D341Med (cell line): ENCODE data around the gene OR5D14.

Source experiments
- DNase-seq: peaks from one replicate; pipeline ENCODE4 v3.0.0; 2012; ENCODE audit warnings: low spot score

Gene OR5D14

DNA sequence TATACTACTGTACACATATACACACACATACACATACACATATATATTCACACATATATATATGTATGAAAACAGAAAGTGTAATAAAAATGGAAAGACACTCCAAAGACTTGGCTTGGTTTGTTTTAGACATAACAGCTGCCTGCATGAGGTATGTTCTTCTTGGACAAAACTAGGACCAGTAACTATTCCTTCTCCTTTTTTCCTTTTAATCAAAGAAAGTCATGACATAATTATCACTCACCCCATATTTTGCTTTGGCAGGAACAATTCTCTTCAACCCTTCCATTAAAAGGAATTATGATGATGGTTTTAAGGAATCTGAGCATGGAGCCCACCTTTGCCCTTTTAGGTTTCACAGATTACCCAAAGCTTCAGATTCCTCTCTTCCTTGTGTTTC is at the start of gene OR5D14:
Gene OR5D14, plus strand, starts transcription at position 301 of the 400 bp plus-strand sequence. Its CDS starts 0 bp downstream, at position 301.
- DNase-seq: no peak

DNA sequence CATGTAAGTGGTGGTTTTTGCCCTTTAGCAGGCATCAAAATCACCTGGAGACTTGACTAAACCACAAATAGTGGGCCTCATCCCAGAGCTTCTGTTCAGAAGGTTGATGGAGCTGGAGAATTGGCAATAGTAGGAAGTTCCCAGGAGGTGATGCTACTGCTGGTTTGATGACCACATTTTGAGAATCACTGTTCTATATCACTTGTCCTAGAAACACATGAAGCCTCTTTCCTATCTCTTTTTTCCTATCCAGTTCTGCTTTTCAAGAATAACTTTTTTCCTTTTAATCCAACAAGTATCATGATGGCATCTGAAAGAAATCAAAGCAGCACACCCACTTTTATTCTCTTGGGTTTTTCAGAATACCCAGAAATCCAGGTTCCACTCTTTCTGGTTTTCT is 22.2 kb upstream of the OR5D14 start, which contains the start of gene OR5D13:
Gene OR5D13, plus strand, starts transcription at position 301 of the 400 bp plus-strand sequence. Its CDS starts 0 bp downstream, at position 301.
- no peak for DNase-seq

DNA sequence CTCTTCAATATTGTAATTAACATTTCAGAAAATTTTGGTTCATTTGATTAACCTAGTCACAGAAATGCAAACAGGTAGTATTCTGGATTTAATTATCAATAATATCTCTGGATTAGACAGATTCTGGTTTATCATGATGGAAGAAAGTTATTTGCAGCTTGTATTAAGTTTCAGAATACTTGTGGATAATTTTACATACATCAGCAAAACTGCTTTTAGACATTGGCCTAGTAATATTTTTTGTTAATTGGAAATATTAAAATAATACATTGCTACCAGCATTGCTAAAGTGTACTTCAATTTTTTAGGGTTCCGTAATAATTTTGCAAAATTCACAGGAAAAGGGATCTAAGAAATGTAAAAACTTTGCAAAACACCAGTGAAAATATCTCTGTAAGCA is 3.8 kb upstream of the OR5D14 start:
- no peak for DNase-seq

DNA sequence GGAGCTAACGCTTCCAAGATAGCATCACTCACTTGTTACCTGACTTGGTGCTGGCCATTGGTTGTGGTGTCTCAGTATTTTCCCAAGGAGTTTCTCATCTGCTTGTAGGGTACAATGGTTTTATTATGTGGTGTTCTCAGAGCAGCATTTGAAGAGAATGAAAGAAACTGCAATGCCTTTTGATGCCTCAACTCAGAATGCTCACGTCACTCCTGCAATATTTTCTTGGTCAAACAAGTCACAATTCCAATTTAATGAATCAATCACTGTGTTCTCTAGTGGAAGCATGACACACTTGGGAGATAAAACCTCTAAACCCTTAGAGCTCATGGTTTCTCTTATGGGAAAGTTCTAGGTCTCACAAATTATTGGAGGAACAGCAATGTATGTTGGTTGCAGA is 2.0 kb upstream of the OR5D14 start:
- DNase-seq: no peak

DNA sequence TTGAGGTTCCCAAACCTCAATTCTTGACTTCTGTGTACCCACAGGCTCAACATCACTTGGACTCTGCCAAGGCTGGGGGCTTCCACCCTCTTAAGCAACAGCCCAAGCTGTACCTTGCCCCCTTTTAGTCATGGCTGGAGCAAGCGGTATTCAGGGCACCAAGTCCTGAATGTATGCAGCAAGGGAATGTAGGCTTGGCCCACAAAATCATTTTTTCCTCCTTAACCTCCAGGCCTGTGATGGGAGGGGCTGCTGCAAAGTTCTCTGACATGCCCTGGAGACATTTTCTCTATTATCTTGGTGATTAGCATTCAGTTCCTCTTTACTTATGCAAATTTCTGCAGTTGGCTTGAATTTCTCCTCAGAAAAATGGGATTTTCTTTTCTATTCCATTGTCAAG is 10.9 kb downstream of the OR5D14 start:
- no peak for DNase-seq

DNA sequence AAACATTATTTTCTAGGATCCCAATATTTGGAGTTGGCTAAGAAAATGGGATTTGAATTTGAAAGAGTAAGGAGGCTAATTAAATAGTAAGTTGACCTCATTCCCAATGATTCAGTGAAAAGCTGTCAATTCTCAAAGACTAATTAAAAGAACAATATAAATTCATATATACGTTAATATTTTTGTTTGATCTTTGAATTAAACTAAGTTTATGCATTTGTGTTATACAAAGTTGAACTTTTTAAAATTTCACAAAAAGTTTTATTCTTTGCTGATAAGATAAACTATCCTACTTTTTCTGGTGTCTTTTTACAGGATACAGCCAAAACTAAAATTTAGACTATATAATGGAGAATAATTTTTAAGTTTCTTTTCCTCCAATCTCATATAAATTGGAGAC is 15.7 kb downstream of the OR5D14 start, which contains the start of gene OR5L1:
Gene OR5L1, plus strand, starts transcription at position 301 of the 400 bp plus-strand sequence. CDS start 100 bp downstream, outside the sequence.
- DNase-seq: no peak

DNA sequence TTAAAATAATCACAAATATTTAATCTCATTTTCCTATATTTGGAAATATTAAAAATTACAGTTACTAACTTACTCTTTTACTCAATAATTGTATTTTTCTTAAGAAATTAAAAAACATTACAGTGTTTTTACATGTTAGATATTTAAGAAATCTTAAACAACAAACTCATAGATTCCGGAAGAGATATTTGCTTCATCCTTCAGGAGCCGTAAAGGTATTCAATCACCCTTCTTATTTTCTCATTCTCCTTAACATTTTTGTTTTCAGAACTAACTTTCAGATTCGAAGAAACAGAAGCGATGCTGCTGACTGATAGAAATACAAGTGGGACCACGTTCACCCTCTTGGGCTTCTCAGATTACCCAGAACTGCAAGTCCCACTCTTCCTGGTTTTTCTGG is 24.0 kb downstream of the OR5D14 start, which contains the start of gene OR5D18:
Gene OR5D18, plus strand, starts transcription at position 301 of the 400 bp plus-strand sequence. Its CDS starts 0 bp downstream, at position 301.
- no peak for DNase-seq

DNA sequence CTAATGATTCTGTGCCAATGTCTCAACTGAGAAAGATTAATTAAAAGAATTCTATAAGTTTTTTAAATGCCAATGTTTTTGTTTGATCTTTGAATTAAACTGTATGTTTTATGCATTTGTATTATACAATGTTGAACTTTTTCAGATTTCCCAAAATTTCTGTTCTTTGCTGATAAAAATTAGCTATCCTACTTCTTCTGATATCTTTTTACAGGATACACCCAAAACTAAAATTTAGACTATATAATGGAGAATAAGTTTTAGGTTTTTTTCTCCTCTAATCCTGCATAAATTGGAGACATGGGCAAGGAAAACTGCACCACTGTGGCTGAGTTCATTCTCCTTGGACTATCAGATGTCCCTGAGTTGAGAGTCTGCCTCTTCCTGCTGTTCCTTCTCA is 31.6 kb downstream of the OR5D14 start, which contains the start of gene OR5L2:
Gene OR5L2, plus strand, starts transcription at position 301 of the 400 bp plus-strand sequence. Its CDS starts 0 bp downstream, at position 301.
- DNase-seq: no peak

DNA sequence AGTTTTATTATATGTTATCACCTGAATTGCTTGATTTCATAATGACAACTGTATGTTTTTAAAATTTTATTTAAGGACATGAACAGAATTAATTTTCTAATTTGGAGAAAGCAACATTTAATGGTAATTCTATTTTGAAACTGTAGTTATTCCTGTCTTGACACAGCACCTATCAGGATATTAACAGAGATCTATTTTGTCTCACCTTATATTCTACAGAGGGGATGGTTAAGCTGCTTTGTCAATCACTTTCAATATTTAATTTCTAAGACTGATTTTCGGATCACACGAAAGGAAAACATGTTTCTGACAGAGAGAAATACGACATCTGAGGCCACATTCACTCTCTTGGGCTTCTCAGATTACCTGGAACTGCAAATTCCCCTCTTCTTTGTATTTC is 43.1 kb downstream of the OR5D14 start, which contains the start of gene OR5D16:
Gene OR5D16, plus strand, starts transcription at position 301 of the 400 bp plus-strand sequence. Its CDS starts 0 bp downstream, at position 301.
- DNase-seq: no peak
